Pulmonary artery endothelial cell (primary cell): Measurements from ENCODE around the gene COG5. TPM values are rescaled to one million over a fixed set of nuclear protein-coding genes. Genes with fewer than 3 reads are reported as not detected.

Source experiments
- DNase-seq: peaks from one replicate; pipeline ENCODE4 v3.0.0-alpha.2; 2011; ENCODE audit warnings: low read depth, low spot score
- total RNA-seq: library from RNA; depleted of rRNA; stranded (reverse); fragments of >200 nt; gene quantifications from 2 replicates; pipeline ENCODE4 v1.2.3, GENCODE V29; 2014

Gene COG5
- total RNA-seq, 1 donor from 2014 or later: 49.7 TPM

GRCh38 chr7:107186240-107186639 lies 377.5 kb downstream of the COG5 start:
- no peak for DNase-seq

DNA sequence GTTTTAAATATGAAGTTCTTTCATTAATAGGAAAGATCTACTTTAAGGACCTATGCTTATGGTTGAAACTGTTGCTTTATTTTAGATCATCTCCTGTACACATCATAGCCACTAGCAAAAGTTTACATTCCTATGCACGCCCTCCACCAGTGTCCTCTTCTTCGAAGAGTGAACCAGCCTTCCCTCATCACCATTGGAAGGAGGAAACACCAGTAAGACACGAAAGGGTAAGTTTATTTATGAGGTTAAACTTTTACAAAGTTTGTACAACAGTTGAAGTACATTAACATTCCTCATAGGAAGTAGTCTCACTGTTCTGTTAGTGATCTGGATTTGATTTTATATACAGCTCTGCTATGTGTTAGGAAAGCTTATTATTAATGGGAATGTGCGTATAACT lies 378.0 kb downstream of the COG5 start:
- no peak for DNase-seq

GRCh38 chr7:107181172-107181571 lies 382.5 kb downstream of the COG5 start:
- DNase-seq: no peak

GRCh38 chr7:107180378-107180777 lies 383.3 kb downstream of the COG5 start:
- peak; percentile 49 for DNase-seq

- DNase-seq: no peak
These were observed 384.2 kb downstream of the COG5 start for GRCh38 chr7:107179326-107180164.

DNA sequence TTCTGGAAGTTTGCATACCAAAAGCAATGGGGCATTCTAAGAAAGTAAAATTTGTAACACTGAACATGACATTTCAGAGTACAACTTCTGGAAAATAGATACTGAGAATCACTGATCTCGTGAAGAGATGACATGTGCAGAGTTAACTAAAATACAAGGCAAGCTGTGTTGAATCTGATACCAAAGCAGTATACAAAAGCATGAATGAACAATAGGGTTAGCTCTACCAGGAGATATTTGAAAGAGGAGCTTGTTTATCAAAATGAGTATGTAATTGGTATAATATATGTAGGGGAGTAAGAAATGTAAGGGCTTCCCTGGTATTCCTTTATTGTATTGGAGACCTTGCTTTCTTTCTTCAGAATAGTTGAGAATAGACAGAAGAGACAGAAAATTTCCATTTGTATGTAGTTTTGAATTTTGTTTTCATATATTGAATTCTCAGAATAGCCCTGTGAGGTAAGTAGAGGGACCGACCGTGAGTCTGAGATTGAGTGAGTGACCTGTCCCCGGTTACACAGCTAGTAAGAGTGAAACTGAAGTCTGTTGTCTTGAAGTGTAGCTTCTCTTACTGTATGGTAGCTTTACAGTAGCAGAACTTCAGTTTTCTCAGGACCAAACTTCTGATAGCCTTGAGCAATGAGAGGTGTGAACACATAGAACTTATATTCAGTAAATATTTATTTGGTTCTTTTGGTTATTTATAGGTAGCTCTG lies 389.9 kb downstream of the COG5 start:
- no peak for DNase-seq

GRCh38 chr7:107173191-107173590 lies 390.5 kb downstream of the COG5 start:
- no peak for DNase-seq

DNA sequence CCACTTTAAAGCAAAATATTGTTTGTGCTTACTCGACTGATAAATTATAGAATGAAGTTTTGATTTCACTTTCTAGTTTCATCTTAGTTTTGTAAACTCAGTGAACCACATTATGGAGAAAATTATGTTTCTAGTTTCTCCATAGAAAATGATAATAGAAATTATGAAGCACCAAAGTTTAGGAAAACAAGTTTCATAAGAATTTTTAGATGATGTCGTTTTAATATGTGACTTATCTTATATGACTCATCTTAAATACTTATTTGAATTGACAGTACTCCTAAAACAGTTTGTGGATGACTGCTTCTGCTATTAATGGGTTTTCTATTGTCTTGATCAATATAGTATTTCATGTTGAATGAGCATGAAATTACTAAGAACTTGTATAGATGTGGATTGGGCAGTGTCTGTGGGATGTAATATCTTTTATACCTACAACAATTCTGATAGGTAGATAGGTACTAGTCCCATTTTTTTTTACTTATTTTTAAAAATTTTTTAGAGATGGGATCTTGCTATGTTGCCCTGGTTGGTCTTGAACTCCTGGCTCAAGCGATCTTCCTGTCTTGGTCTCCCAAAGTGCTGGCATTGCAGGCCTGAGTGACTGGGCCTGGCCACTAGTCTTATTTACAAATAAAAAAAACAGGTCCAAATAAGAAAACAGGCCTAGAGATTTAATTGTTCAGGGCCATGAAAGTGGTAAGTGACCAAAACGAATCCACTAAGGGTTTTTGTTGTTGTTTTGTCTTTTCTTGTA lies 391.3 kb downstream of the COG5 start:
- no peak for DNase-seq

GRCh38 chr7:107171496-107171895 lies 392.2 kb downstream of the COG5 start:
- DNase-seq: no peak

GRCh38 chr7:107170051-107170915 lies 393.4 kb downstream of the COG5 start:
- no peak for DNase-seq

DNA sequence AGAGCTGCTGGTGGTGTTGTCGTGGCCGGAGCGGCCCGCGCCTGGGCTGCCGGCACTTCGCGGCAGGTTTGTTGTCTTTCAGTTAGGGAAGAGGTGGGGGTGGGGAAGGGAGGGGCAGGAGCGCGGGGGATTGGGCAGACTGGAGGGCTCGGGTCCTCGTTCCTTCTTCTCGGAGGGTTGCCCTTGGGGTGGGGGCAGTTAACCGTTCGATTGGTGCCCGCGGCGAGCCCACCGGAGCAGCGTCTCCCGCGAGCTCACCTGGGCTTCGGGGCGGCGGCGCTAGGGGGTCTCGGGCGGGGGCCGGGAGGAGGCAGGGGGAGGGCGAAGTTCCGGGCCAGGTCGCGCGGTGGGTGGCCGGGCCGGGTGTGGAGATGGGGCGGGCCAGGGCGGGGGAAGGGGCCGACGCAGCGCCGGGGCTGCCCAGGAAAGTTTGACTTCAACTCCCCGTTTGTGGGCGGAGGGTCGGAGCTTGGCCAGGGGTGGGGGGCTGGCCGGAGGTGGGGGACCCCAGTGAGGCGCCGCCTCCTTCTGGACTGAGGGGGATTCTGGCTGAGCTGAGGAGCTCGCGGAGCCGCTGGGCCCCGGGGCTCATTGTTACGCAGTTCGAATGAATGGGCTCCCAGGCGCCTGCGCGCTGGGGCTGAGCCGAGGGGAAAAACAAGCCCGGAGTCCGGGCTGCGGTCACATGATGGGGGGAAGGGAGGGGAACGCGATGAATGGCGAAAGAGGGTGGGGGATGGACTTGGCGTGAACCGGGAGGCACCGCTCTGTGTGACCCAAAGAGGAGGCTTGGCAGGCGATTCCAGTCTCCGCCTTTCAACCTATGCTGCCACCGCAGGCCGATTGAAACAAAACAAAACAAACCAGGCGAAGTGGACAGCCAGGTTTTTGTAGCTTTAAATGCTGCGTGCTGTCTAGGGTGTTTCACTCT lies 394.3 kb downstream of the COG5 start:
- DNase-seq: peak; percentile 88

DNA sequence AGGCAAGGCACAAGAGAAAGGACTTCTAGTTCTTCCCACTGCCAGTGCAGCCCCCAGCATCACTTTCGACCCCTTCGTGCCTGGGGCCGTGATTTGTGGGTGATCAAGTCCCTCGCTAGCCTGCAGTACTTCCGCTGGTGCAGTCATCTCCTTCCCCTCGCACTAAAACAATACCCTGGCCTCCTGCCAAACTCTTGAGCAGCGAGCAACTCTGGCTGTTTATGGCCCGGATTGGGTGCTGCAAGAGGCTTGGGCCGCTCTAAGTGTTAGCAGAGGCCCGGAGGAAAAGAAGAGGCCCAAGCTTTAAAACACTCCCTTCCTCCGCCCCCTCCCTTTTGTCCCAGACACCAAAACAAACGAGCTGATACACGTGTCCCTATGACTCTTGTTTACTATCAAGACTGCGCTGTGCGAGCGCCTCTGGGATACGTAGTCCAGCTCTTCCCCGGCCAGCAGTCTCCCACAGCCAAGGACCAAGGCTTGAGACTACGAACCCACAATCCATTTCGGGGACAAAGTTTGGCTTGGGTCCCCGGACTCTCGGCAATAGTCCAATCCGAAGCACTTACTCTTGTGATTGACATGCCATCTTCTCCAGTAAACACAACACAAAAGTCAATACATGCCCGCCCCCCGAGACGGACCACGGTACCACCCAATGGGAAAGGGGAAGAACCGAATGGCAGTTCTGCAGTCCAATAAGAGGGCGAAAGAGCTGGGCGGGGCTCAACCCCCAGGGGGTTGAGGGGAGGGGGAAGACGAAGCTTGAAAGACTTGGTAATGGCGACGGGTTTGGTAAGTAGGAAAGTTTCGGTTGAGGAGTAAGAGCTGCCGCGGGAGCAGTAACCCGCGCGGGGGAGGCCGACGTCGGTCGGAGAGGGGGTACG lies 395.2 kb downstream of the COG5 start, which contains the start of gene HBP1:
Gene HBP1 (plus strand): TSS at position 771 of the 887 bp plus-strand sequence. CDS start 10,891 bp downstream, outside the sequence.
- DNase-seq: peak; percentile 100

- peak; percentile 76 for DNase-seq
These were observed 396.1 kb downstream of the COG5 start for GRCh38 chr7:107167483-107168232.

- DNase-seq: no peak
These were observed 396.8 kb downstream of the COG5 start for GRCh38 chr7:107166736-107167426.

GRCh38 chr7:107165341-107165740 lies 398.4 kb downstream of the COG5 start:
- no peak for DNase-seq

DNA sequence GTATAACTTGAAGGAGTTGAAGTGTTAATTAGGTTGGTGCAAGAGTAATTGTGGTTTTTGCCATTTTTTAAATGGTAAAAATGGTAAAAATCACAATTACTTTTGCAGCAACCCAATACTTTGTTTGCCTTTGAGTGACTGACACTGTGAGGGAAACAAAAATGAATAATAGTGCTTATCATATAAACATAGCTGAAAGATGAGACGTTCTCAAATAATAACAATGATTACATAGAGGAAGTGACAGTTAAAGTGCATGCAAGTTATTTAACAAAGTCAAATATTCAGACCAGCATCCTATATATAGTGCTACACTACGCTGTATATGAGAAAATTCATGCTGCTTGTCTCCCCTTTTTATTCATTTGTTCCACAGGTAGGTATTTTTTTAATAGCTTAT lies 399.6 kb downstream of the COG5 start:
- DNase-seq: no peak

DNA sequence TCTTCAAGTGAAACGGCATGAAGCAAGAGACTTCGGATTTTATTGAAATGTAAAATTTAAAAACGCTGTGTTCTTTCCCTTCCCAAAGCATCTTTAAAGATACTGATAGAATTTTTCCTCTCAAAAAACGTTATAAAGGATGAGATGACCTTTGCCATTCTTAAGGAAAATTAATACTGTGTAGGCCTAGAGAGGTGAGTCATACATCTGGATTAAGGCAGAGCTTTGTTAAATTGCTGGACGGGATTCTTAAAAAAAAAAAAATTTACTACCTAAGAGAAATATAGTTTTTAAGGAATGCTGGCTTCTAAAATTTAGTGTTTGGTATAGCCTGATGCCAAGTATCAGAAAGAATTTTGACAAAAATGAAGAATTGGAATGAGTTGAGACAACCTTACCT lies 401.2 kb downstream of the COG5 start:
- DNase-seq: no peak
